ENCODE measurements around the gene ANKRD31.

- TF ChIP-seq, protein P1, sequence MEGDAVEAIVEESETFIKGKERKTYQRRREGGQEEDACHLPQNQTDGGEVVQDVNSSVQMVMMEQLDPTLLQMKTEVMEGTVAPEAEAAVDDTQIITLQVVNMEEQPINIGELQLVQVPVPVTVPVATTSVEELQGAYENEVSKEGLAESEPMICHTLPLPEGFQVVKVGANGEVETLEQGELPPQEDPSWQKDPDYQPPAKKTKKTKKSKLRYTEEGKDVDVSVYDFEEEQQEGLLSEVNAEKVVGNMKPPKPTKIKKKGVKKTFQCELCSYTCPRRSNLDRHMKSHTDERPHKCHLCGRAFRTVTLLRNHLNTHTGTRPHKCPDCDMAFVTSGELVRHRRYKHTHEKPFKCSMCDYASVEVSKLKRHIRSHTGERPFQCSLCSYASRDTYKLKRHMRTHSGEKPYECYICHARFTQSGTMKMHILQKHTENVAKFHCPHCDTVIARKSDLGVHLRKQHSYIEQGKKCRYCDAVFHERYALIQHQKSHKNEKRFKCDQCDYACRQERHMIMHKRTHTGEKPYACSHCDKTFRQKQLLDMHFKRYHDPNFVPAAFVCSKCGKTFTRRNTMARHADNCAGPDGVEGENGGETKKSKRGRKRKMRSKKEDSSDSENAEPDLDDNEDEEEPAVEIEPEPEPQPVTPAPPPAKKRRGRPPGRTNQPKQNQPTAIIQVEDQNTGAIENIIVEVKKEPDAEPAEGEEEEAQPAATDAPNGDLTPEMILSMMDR (conservative IDR thresholded peaks at IDR 0.05; ENCODE audit: low read length): no peak
- no peak for TF ChIP-seq EZH2phosphoT487 (IDR thresholded peaks at IDR 0.05; ENCODE audit: borderline replicate concordance)
Measured at GRCh38 chr5:75116856-75117255, 119.8 kb downstream of the ANKRD31 start.
